KMS-11 (cell line): Measurements from ENCODE around the gene E2F6.

Experiments
- H2AFZ ChIP-seq: fragments of 200-600 bp; sonication (generic); 2 replicates; pipeline ENCODE4 v1.6.1; 2016; ENCODE audit warnings: antibody characterized with exemption, mixed run types, low read depth
- H3K27ac ChIP-seq: fragments of 200-600 bp; sonication (generic); 2 replicates; pipeline ENCODE4 v1.6.1; 2016; ENCODE audit warnings: mild to moderate bottlenecking, mixed run types
- H3K27me3 ChIP-seq: fragments of 200-600 bp; sonication (generic); 2 replicates; pipeline ENCODE4 v1.6.1; 2017; ENCODE audit warnings: mild to moderate bottlenecking, low read depth, mixed run types, moderate library complexity; ENCODE audit not compliant: insufficient read depth
- H3K36me3 ChIP-seq: fragments of 200-600 bp; sonication (generic); 2 replicates; pipeline ENCODE4 v1.6.1; 2017; ENCODE audit warnings: mild to moderate bottlenecking, mixed run types; ENCODE audit not compliant: insufficient read depth
- H3K4me1 ChIP-seq: fragments of 200-600 bp; sonication (generic); 2 replicates; pipeline ENCODE4 v1.6.1; 2016; ENCODE audit warnings: mild to moderate bottlenecking, low read depth, mixed run types; ENCODE audit not compliant: poor library complexity, severe bottlenecking
- H3K4me2 ChIP-seq: fragments of 200-600 bp; sonication (generic); 2 replicates; pipeline ENCODE4 v1.7.0; 2016; ENCODE audit warnings: mild to moderate bottlenecking, mixed run types
- H3K4me3 ChIP-seq: fragments of 200-600 bp; sonication (generic); IDR thresholded peaks from 2 replicates; pipeline ENCODE4 v1.6.1; 2017; ENCODE audit warnings: low read depth, low read length, mixed read lengths; ENCODE audit not compliant: insufficient read depth
- H3K79me2 ChIP-seq: fragments of 200-600 bp; sonication (generic); 2 replicates; pipeline ENCODE4 v1.6.1; 2016; ENCODE audit warnings: low read depth, mixed run types; ENCODE audit not compliant: insufficient read depth
- H3K9ac ChIP-seq: fragments of 200-600 bp; sonication (generic); 2 replicates; pipeline ENCODE4 v1.6.1; 2016; ENCODE audit warnings: mild to moderate bottlenecking, mixed run types
- H4K20me1 ChIP-seq: fragments of 200-600 bp; sonication (generic); 2 replicates; pipeline ENCODE4 v1.6.1; 2016; ENCODE audit warnings: mild to moderate bottlenecking, mixed run types; ENCODE audit not compliant: insufficient read depth
- CTCF ChIP-seq: fragments of 200-600 bp; sonication (generic); conservative IDR thresholded peaks from 2 replicates; pipeline ENCODE4 v1.6.1; 2017; ENCODE audit warnings: low read depth, mild to moderate bottlenecking, antibody characterized with exemption, low read length, moderate library complexity, mixed read lengths

E2F6 gene

GRCh38 chr2:11416186-11416585 lies 49.8 kb downstream of the E2F6 start:
- TF ChIP-seq CTCF = no peak
- no peaks in the 10 kb centered on the region for H3K27me3 ChIP-seq
- no peak overlapping the region for H2AFZ ChIP-seq
- no peaks in the 10 kb centered on the region for H3K4me1 ChIP-seq
- no peaks in the 10 kb centered on the region for H3K36me3 ChIP-seq
- no peak overlapping the region for H3K9ac ChIP-seq
- no peak overlapping the region for H3K27ac ChIP-seq
- no peak overlapping the region for H3K4me2 ChIP-seq
- no peak overlapping the region for H3K4me3 ChIP-seq
- no peaks in the 10 kb centered on the region for H3K79me2 ChIP-seq
- no peaks in the 10 kb centered on the region for H4K20me1 ChIP-seq

- Histone ChIP-seq H3K4me3 (no peak overlapping the region), H3K36me3 (no peaks in the 10 kb centered on the region), H3K79me2 (no peaks in the 10 kb centered on the region), H3K27me3 (no peaks in the 10 kb centered on the region), H3K4me1 (no peaks in the 10 kb centered on the region), H3K4me2 (no peak overlapping the region), H3K9ac (no peak overlapping the region), H4K20me1 (no peaks in the 10 kb centered on the region), H3K27ac (no peak overlapping the region), H2AFZ (no peak overlapping the region)
- TF ChIP-seq CTCF = no peak
These were observed 51.4 kb downstream of the E2F6 start for GRCh38 chr2:11414372-11415124.

- Histone ChIP-seq H3K27me3 (no peaks in the 10 kb centered on the region), H3K36me3 (no peaks in the 10 kb centered on the region), H3K4me2 (no peak overlapping the region), H3K79me2 (no peaks in the 10 kb centered on the region), H3K9ac (no peak overlapping the region), H3K4me1 (no peaks in the 10 kb centered on the region), H4K20me1 (no peaks in the 10 kb centered on the region), H3K4me3 (no peak overlapping the region), H3K27ac (no peak overlapping the region), H2AFZ (no peak overlapping the region)
- TF ChIP-seq CTCF = no peak; the same call in 1 of the 2 replicates
These were observed 53.5 kb downstream of the E2F6 start for GRCh38 chr2:11412449-11412810.

- H3K79me2 ChIP-seq = no peaks in the 10 kb centered on the region
- no peaks in the 10 kb centered on the region for H3K27me3 ChIP-seq
- H3K4me3 ChIP-seq = no peak overlapping the region
- H3K9ac ChIP-seq = no peak overlapping the region
- no peak overlapping the region for H3K4me2 ChIP-seq
- TF ChIP-seq CTCF = peak; percentile 45
- no peaks in the 10 kb centered on the region for H4K20me1 ChIP-seq
- 0 out of 2 replicates have a peak overlapping the region, but pooled peaks have one; percentile 1 for H2AFZ ChIP-seq
- H3K36me3 ChIP-seq = no peaks in the 10 kb centered on the region
- no peak overlapping the region for H3K27ac ChIP-seq
- no peaks in the 10 kb centered on the region for H3K4me1 ChIP-seq
These were observed 54.1 kb downstream of the E2F6 start for GRCh38 chr2:11411768-11412448.
